Keratinocyte (primary cell): Measurements from ENCODE around the gene CNTNAP2. TPM values are rescaled to one million over a fixed set of nuclear protein-coding genes. Genes with fewer than 3 reads are reported as not detected.

Source experiments
- DNase-seq: peaks from one replicate; pipeline ENCODE4 v3.0.0-alpha.2; 2011; ENCODE audit warnings: low read depth, missing footprints, low spot score
- FAIRE-seq: peaks from 2 replicates; lab custom pipeline; 2011; peaks lifted over from hg19 to GRCh38; lab: Jason Lieb, UNC
- H2AFZ ChIP-seq: 2 replicates; pipeline ENCODE4 v1.6.0; 2012; ENCODE audit warnings: low read length, control low read depth, inconsistent platforms; ENCODE audit not compliant: control insufficient read depth
- H3K27ac ChIP-seq: 2 replicates; pipeline ENCODE4 v1.5.1; 2011; ENCODE audit warnings: low read length; ENCODE audit not compliant: control insufficient read depth, insufficient read depth
- H3K27me3 ChIP-seq: 3 replicates; pipeline ENCODE4 v1.6.0; 2011; ENCODE audit warnings: low read length; ENCODE audit not compliant: control insufficient read depth, insufficient read depth; ENCODE audit errors: extremely low read depth
- H3K36me3 ChIP-seq, 2 experiments: 2 replicates in 1 of 2; 3 replicates in 1 of 2; pipeline ENCODE4 v1.5.1; 2011; ENCODE audit warnings: low read length in 2 of 2, mild to moderate bottlenecking in 1 of 2; ENCODE audit not compliant: control insufficient read depth in 2 of 2, insufficient read depth in 2 of 2; ENCODE audit errors: extremely low read depth in 1 of 2
- H3K4me1 ChIP-seq: 3 replicates; pipeline ENCODE4 v1.5.1; 2011; ENCODE audit warnings: low read length; ENCODE audit not compliant: control insufficient read depth, insufficient read depth; ENCODE audit errors: extremely low read depth
- H3K4me2 ChIP-seq: 3 replicates; pipeline ENCODE4 v1.6.0; 2011; ENCODE audit warnings: low read depth, low read length; ENCODE audit not compliant: control insufficient read depth, insufficient read depth; ENCODE audit errors: extremely low read depth
- H3K4me3 ChIP-seq, 3 experiments: fragments of 200-600 bp in 1 of 3; sonication (generic) in 1 of 3; 2 replicates in 2 of 3; 3 replicates in 1 of 3; pipeline ENCODE4 v1.5.1; 2011 to 2016; ENCODE audit warnings: low read length in 3 of 3, mild to moderate bottlenecking in 3 of 3, control low read depth in 2 of 3, inconsistent platforms in 1 of 3, low read depth in 1 of 3, mixed read lengths in 1 of 3, mixed run types in 1 of 3, moderate library complexity in 1 of 3; ENCODE audit not compliant: control insufficient read depth in 2 of 3, insufficient read depth in 2 of 3; ENCODE audit errors: extremely low read depth in 1 of 3
- H3K79me2 ChIP-seq: 2 replicates; pipeline ENCODE4 v1.6.0; 2012; ENCODE audit warnings: low read length; ENCODE audit not compliant: control insufficient read depth, insufficient read depth
- H3K9ac ChIP-seq: 3 replicates; pipeline ENCODE4 v1.6.0; 2011; ENCODE audit warnings: low read length; ENCODE audit not compliant: control insufficient read depth, insufficient read depth; ENCODE audit errors: extremely low read depth
- H3K9me1 ChIP-seq: 3 replicates; pipeline ENCODE4 v1.6.0; 2011; ENCODE audit warnings: low read length; ENCODE audit not compliant: control insufficient read depth, insufficient read depth; ENCODE audit errors: extremely low read depth
- H3K9me3 ChIP-seq: 2 replicates; pipeline ENCODE4 v1.5.1; 2012; ENCODE audit warnings: low read depth, low read length; ENCODE audit not compliant: control insufficient read depth
- H4K20me1 ChIP-seq: 3 replicates; pipeline ENCODE4 v1.6.0; 2011; ENCODE audit warnings: low read length; ENCODE audit not compliant: control insufficient read depth, insufficient read depth; ENCODE audit errors: extremely low read depth
- EZH2 ChIP-seq: IDR thresholded peaks from one replicate; pipeline ENCODE4 v1.6.1; 2012; ENCODE audit warnings: inconsistent platforms, mild to moderate bottlenecking, low read length, moderate library complexity
- dilution Hi-C: fragments of 300-500 bp; cut with MboI; formaldehyde crosslinking; loops from one replicate; pipeline ENCODE4 v1.7.0; 2020; ENCODE audit warnings: low sequenced_read_pairs; ENCODE audit not compliant: extremely low pct_ligation_motif_present
- polyA plus RNA-seq, 5 experiments: library from polyadenylated mRNA; depleted of rRNA in 3 of 5; stranded (reverse) in 3 of 5; stranded (forward) in 1 of 5; unstranded in 1 of 5; fragments of >200 nt; gene quantifications; 1 replicate in 1 of 5; 2 replicates in 3 of 5; 3 replicates in 1 of 5; pipeline versions ENCODE4 v1.2.1 to v1.2.3, GENCODE V29; 2011 to 2012; ENCODE audit warnings: missing spikeins in 2 of 5, low read depth in 1 of 5, low replicate concordance in 1 of 5
- TF ChIP-seq, protein P1 (sequence below), 3 experiments: IDR thresholded peaks in 1 of 3; conservative IDR thresholded peaks in 1 of 3; optimal IDR thresholded peaks in 1 of 3; 2 replicates in 2 of 3; 3 replicates in 1 of 3; pipeline versions ENCODE3 to v1.5.1; 2011; ENCODE audit warnings: low read length in 3 of 3, mild to moderate bottlenecking in 3 of 3, moderate library complexity in 2 of 3, control low read depth in 1 of 3, inconsistent platforms in 1 of 3; ENCODE audit not compliant: insufficient read depth in 2 of 3; ENCODE audit errors: extremely low read depth in 1 of 3

Gene CNTNAP2
- polyA plus RNA-seq, 1 donor (not counting 4 experiments of a cell fraction or from before 2014, with no cell fraction given) = 1.4 TPM

DNA sequence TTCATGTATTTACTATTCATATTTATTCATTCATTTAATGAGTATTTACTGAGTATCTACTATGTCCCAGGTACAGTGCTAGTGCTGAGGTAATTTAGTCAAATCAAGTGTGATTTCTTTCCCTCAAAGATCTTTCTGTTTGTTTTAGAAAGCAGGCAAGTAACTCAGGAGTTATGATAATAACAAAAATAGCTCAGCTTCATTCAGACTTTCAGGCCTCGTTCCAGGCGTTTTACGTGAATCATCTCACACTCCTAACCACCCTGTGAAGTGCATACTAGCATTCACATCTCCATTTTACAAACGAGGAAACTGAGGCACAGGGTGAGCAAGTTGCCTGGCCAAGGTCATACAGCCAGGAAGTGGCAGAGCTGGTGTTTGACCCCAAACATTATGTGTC, 2005.2 kb downstream of the CNTNAP2 start:
- DNase-seq (no peak), FAIRE-seq (no peak)
- Histone ChIP-seq H2AFZ (no peak overlapping the region), H3K36me3 (no peaks in the 10 kb centered on the region), H3K4me1 (no peaks in the 10 kb centered on the region), H3K79me2 (no peaks in the 10 kb centered on the region), H3K9me1 (no peaks in the 10 kb centered on the region), H3K9me3 (no peaks in the 10 kb centered on the region), H3K4me2 (no peak overlapping the region), H4K20me1 (no peaks in the 10 kb centered on the region), H3K27me3 (no peaks in the 10 kb centered on the region), H3K4me3 (no peak overlapping the region), H3K27ac (no peak overlapping the region), H3K9ac (no peak overlapping the region)
- TF ChIP-seq, protein P1, sequence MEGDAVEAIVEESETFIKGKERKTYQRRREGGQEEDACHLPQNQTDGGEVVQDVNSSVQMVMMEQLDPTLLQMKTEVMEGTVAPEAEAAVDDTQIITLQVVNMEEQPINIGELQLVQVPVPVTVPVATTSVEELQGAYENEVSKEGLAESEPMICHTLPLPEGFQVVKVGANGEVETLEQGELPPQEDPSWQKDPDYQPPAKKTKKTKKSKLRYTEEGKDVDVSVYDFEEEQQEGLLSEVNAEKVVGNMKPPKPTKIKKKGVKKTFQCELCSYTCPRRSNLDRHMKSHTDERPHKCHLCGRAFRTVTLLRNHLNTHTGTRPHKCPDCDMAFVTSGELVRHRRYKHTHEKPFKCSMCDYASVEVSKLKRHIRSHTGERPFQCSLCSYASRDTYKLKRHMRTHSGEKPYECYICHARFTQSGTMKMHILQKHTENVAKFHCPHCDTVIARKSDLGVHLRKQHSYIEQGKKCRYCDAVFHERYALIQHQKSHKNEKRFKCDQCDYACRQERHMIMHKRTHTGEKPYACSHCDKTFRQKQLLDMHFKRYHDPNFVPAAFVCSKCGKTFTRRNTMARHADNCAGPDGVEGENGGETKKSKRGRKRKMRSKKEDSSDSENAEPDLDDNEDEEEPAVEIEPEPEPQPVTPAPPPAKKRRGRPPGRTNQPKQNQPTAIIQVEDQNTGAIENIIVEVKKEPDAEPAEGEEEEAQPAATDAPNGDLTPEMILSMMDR (optimal IDR thresholded peaks at IDR 0.05 in 1 of 3, IDR thresholded peaks at IDR 0.05 in 1 of 3, conservative IDR thresholded peaks at IDR 0.05 in 1 of 3; ENCODE audit: extremely low read depth in 1 of 3, insufficient read depth in 2 of 3, low read length in 3 of 3) = no peak
- no peak for TF ChIP-seq EZH2
- dilution Hi-C loops = no loop called here

DNA sequence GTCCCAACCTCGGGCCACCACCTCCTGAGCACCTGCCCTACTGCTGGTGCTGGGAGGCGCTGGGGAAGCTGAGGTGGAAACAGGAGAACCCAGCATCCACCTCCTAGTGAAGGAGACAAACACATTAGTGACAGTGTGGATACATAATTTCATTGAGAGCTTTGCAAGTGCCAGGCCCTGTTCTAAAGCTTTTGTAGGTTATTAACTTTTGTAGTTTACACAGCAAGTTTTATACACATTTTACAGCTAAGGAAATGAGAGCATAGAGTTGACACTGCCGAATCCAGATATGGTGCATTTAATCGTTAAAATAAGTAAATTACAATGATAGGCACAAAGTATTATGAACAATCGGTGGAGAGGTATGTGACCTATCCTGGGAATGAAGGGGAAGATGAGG, 2007.9 kb downstream of the CNTNAP2 start:
- H3K36me3 ChIP-seq = no peaks in the 10 kb centered on the region
- no peaks in the 10 kb centered on the region for H3K79me2 ChIP-seq
- H3K27ac ChIP-seq = no peak overlapping the region
- no peaks in the 10 kb centered on the region for H4K20me1 ChIP-seq
- H3K27me3 ChIP-seq = no peaks in the 10 kb centered on the region
- dilution Hi-C loops = no loop called here
- no peak overlapping the region for H3K4me2 ChIP-seq
- no peak overlapping the region for H3K9ac ChIP-seq
- DNase-seq (no peak), FAIRE-seq (no peak)
- H2AFZ ChIP-seq = no peak overlapping the region
- TF ChIP-seq, protein P1 (optimal IDR thresholded peaks at IDR 0.05 in 1 of 3, IDR thresholded peaks at IDR 0.05 in 1 of 3, conservative IDR thresholded peaks at IDR 0.05 in 1 of 3; ENCODE audit: extremely low read depth in 1 of 3, insufficient read depth in 2 of 3, low read length in 3 of 3) = no peak
- TF ChIP-seq EZH2 = no peak
- H3K4me3 ChIP-seq = no peak overlapping the region
- H3K9me3 ChIP-seq = no peaks in the 10 kb centered on the region
- H3K9me1 ChIP-seq = no peaks in the 10 kb centered on the region
- no peaks in the 10 kb centered on the region for H3K4me1 ChIP-seq
